HepG2 (cell line): Measurements from ENCODE around the gene HOTAIR. TPM values are rescaled to one million over a fixed set of nuclear protein-coding genes. Genes with fewer than 3 reads are reported as not detected.

Experiments used
- GABPB1 ChIP-seq: IDR thresholded peaks from 2 replicates; pipeline ENCODE4 v1.6.1; 2016; ENCODE audit warnings: mild to moderate bottlenecking, missing genetic modification reagents, moderate library complexity, missing compliant biosample characterization
- HES4 ChIP-seq: sonication (generic); formaldehyde crosslinking; IDR thresholded peaks from 2 replicates; pipeline ENCODE4 v1.9.0; 2021; ENCODE audit warnings: mild to moderate bottlenecking, missing genetic modification reagents, borderline replicate concordance
- KAT8 ChIP-seq: IDR thresholded peaks from 2 replicates; pipeline ENCODE4 v1.6.1; 2016; ENCODE audit warnings: missing genetic modification reagents, missing compliant biosample characterization
- MED13 ChIP-seq: sonication (generic); formaldehyde crosslinking; IDR thresholded peaks from 2 replicates; pipeline ENCODE4 v1.5.0; 2020; ENCODE audit warnings: missing genetic modification reagents
- MLLT10 ChIP-seq: sonication (generic); formaldehyde crosslinking; IDR thresholded peaks from 2 replicates; pipeline ENCODE4 v1.4.0; 2020; ENCODE audit warnings: missing genetic modification reagents
- POLR2G ChIP-seq: fragments of 200-400 bp; formaldehyde crosslinking; IDR thresholded peaks from 2 replicates; pipeline ENCODE4 v1.6.1; 2018; ENCODE audit warnings: mild to moderate bottlenecking, low read depth, low read length, moderate library complexity
- PPARG ChIP-seq: conservative IDR thresholded peaks from 2 replicates; pipeline ENCODE4 v1.6.1; 2016; ENCODE audit warnings: missing biosample characterization, missing genetic modification reagents
- SP4 ChIP-seq: sonication (generic); formaldehyde crosslinking; IDR thresholded peaks from 2 replicates; pipeline ENCODE4 v1.8.1; 2023; ENCODE audit warnings: mild to moderate bottlenecking, missing genetic modification reagents
- TCF12 ChIP-seq, 2 experiments: fragments of 450-650 bp in 1 of 2; sonication (generic) in 1 of 2; formaldehyde crosslinking in 1 of 2; IDR thresholded peaks; 2 replicates each; pipeline versions ENCODE4 v1.6.1 to v1.8.0; 2017 to 2022; ENCODE audit warnings: antibody characterized with exemption in 1 of 2, mild to moderate bottlenecking in 1 of 2, missing genetic modification reagents in 1 of 2, moderate library complexity in 1 of 2
- polyA plus RNA-seq, 8 experiments: library from polyadenylated mRNA; depleted of rRNA in 3 of 8; stranded (reverse) in 7 of 8; unstranded in 1 of 8; fragments of >200 nt; fragmentation: Illumina TruSeq in 4 of 8; extraction: Trizol in 4 of 8; gene quantifications; 2 replicates each; pipeline versions ENCODE4 v1.2.1 to v1.2.3, GENCODE V29; 2011 to 2016; ENCODE audit warnings: low read depth in 4 of 8, missing spikeins in 1 of 8, mixed read lengths in 1 of 8; ENCODE audit not compliant: insufficient read depth in 1 of 8
- total RNA-seq, 5 experiments: library from RNA; depleted of rRNA; stranded (reverse); fragments of >200 nt; fragmentation: Illumina TruSeq; extraction: Trizol; gene quantifications; 2 replicates each; pipeline ENCODE4 v1.2.3, GENCODE V29; 2016; ENCODE audit warnings: low read depth in 1 of 5
- TF ChIP-seq, protein P1 (sequence below): sonication (generic); formaldehyde crosslinking; IDR thresholded peaks from 2 replicates; pipeline ENCODE4 v1.5.1; 2020; ENCODE audit warnings: missing genetic modification reagents, mild to moderate bottlenecking, borderline replicate concordance
- TF ChIP-seq, protein P2 (sequence below): sonication (generic); formaldehyde crosslinking; IDR thresholded peaks from 2 replicates; pipeline ENCODE4 v1.4.0; 2020; ENCODE audit warnings: missing genetic modification reagents, mild to moderate bottlenecking, borderline replicate concordance
- TF ChIP-seq, protein P3 (sequence below): sonication (generic); formaldehyde crosslinking; IDR thresholded peaks from 2 replicates; pipeline ENCODE4 v1.5.0; 2020; ENCODE audit warnings: mild to moderate bottlenecking, missing genetic modification reagents
- TF ChIP-seq, protein P4 (sequence below): sonication (generic); formaldehyde crosslinking; IDR thresholded peaks from 2 replicates; pipeline ENCODE4 v1.5.1; 2020; ENCODE audit warnings: missing genetic modification reagents, mild to moderate bottlenecking, borderline replicate concordance
- TF ChIP-seq, protein P5 (sequence below): IDR thresholded peaks from 2 replicates; pipeline ENCODE4 v1.6.1; 2018; ENCODE audit warnings: missing genetic modification reagents

HOTAIR gene
- total and polyA plus RNA-seq, 2 of the 13 experiments (the other 11 are each of a cell fraction or from before 2014, with no cell fraction given) = not detected

DNA sequence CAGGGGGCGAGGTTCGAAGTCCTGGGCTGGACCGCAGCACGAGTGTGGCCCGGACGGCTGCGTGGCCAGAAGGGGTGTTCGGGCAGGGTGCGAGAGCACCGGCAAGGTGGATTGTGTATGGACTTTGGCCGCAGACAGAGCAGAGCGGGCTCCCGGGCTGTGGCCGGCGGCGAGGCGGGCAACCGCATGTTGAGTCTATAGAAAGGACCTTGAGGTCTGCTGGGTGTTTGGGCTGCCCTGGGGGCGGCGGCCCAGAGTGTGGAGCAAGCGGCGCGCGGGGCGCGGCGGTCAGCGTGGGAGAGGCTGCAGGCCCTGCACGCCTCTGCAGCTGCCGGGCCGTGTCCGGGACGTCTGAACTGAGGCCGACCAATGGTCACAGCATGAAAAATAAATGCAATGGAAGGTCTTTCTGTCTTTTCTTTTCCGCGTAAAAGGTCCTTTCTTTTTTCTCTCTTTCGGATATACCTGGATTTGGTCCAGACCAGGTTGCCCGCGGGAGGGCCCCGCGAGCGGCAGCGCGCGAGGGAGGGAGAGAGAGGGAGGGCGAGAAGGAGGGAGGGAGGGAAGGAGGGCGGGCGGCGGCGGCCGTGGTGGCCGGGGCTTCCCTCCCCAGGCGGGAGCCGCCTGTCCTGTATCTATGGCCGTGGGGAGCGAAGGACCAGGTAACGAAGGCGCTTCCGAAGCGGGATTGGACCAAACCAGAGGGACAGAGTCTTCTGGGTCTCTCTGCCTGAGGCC, 19.7 kb upstream of the HOTAIR start (continued):
- TF ChIP-seq, protein P1, sequence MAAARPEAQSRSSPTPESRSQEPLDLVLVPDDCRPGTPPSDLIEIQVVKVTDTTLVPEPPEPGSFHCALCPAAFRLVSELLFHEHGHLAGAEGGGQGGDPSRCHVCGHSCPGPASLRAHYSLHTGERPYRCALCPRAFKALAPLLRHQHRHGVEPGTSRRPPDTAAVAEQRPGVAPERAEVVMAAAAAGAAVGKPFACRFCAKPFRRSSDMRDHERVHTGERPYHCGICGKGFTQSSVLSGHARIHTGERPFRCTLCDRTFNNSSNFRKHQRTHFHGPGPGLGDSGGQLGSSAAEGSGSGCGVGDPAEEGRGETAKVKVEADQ = no peak
- TF ChIP-seq, protein P2, sequence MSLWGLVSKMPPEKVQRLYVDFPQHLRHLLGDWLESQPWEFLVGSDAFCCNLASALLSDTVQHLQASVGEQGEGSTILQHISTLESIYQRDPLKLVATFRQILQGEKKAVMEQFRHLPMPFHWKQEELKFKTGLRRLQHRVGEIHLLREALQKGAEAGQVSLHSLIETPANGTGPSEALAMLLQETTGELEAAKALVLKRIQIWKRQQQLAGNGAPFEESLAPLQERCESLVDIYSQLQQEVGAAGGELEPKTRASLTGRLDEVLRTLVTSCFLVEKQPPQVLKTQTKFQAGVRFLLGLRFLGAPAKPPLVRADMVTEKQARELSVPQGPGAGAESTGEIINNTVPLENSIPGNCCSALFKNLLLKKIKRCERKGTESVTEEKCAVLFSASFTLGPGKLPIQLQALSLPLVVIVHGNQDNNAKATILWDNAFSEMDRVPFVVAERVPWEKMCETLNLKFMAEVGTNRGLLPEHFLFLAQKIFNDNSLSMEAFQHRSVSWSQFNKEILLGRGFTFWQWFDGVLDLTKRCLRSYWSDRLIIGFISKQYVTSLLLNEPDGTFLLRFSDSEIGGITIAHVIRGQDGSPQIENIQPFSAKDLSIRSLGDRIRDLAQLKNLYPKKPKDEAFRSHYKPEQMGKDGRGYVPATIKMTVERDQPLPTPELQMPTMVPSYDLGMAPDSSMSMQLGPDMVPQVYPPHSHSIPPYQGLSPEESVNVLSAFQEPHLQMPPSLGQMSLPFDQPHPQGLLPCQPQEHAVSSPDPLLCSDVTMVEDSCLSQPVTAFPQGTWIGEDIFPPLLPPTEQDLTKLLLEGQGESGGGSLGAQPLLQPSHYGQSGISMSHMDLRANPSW = no peak
- TF ChIP-seq, protein P3, sequence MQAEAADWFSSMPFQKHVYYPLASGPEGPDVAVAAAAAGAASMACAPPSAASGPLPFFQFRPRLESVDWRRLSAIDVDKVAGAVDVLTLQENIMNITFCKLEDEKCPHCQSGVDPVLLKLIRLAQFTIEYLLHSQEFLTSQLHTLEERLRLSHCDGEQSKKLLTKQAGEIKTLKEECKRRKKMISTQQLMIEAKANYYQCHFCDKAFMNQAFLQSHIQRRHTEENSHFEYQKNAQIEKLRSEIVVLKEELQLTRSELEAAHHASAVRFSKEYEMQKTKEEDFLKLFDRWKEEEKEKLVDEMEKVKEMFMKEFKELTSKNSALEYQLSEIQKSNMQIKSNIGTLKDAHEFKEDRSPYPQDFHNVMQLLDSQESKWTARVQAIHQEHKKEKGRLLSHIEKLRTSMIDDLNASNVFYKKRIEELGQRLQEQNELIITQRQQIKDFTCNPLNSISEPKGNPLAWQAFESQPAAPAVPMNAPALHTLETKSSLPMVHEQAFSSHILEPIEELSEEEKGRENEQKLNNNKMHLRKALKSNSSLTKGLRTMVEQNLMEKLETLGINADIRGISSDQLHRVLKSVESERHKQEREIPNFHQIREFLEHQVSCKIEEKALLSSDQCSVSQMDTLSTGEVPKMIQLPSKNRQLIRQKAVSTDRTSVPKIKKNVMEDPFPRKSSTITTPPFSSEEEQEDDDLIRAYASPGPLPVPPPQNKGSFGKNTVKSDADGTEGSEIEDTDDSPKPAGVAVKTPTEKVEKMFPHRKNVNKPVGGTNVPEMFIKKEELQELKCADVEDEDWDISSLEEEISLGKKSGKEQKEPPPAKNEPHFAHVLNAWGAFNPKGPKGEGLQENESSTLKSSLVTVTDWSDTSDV (CRISPR knock-in tag) = peak; percentile 23; the same call in 1 of the 2 replicates
- TF ChIP-seq MED13 (CRISPR knock-in tag) (no peak), GABPB1 (CRISPR knock-in tag) (peak; percentile 43), POLR2G (no peak), KAT8 (CRISPR knock-in tag) (peak; percentile 55), SP4 (CRISPR knock-in tag) (no peak), HES4 (CRISPR knock-in tag) (no peak), MLLT10 (no peak), TCF12 (IDR thresholded peaks at IDR 0.05) (no peak), TCF12 (CRISPR knock-in tag; IDR thresholded peaks at IDR 0.05) (no peak), PPARG (CRISPR knock-in tag) (no peak)
- TF ChIP-seq, protein P4, sequence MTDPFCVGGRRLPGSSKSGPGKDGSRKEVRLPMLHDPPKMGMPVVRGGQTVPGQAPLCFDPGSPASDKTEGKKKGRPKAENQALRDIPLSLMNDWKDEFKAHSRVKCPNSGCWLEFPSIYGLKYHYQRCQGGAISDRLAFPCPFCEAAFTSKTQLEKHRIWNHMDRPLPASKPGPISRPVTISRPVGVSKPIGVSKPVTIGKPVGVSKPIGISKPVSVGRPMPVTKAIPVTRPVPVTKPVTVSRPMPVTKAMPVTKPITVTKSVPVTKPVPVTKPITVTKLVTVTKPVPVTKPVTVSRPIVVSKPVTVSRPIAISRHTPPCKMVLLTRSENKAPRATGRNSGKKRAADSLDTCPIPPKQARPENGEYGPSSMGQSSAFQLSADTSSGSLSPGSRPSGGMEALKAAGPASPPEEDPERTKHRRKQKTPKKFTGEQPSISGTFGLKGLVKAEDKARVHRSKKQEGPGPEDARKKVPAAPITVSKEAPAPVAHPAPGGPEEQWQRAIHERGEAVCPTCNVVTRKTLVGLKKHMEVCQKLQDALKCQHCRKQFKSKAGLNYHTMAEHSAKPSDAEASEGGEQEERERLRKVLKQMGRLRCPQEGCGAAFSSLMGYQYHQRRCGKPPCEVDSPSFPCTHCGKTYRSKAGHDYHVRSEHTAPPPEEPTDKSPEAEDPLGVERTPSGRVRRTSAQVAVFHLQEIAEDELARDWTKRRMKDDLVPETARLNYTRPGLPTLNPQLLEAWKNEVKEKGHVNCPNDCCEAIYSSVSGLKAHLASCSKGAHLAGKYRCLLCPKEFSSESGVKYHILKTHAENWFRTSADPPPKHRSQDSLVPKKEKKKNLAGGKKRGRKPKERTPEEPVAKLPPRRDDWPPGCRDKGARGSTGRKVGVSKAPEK (CRISPR knock-in tag) = no peak
- TF ChIP-seq, protein P5, sequence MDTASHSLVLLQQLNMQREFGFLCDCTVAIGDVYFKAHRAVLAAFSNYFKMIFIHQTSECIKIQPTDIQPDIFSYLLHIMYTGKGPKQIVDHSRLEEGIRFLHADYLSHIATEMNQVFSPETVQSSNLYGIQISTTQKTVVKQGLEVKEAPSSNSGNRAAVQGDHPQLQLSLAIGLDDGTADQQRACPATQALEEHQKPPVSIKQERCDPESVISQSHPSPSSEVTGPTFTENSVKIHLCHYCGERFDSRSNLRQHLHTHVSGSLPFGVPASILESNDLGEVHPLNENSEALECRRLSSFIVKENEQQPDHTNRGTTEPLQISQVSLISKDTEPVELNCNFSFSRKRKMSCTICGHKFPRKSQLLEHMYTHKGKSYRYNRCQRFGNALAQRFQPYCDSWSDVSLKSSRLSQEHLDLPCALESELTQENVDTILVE (CRISPR knock-in tag) = no peak
